Measurements from ENCODE around the gene IQCE.

GRCh38 chr7:2566890-2567678 is 8.3 kb downstream of the IQCE start:
- no peak for TF ChIP-seq CTCF (conservative IDR thresholded peaks at IDR 0.05 in 1 of 2, IDR thresholded peaks at IDR 0.05 in 1 of 2; ENCODE audit: low read depth in 1 of 2, low read length in 2 of 2)
- no peak for TF ChIP-seq EZH2 (IDR thresholded peaks at IDR 0.05; ENCODE audit: low read length, missing control alignments)
